Lung (tissue), 12 donors: ENCODE measurements around the gene GRIN2D. TPM values are rescaled to one million over a fixed set of nuclear protein-coding genes. Genes with fewer than 3 reads are reported as not detected.
A peak's percentile ranks its signal among the peaks of the same experiment; 100 is the strongest.

Experiments used
- ATAC-seq: fragments of 200-7000 bp; cut with Tn5 transposase; one replicate; pipeline ENCODE4 v1.9.1; 2020; ENCODE audit warnings: moderate number of reproducible peaks; ENCODE audit not compliant: insufficient read depth, low FRiP score
- DNase-seq, 3 donors: peaks; one replicate each; pipeline ENCODE4 v3.0.0-alpha.2; 2013 to 2017
- H3K27ac ChIP-seq, 2 donors: one replicate each; pipeline ENCODE4 v1.5.1; 2013; ENCODE audit warnings: mild to moderate bottlenecking in 2 of 2, moderate library complexity in 2 of 2, control low read depth in 1 of 2, inconsistent platforms in 1 of 2, low read depth in 1 of 2, low read length in 1 of 2
- H3K27me3 ChIP-seq, 3 donors: one replicate each; pipeline ENCODE4 v1.5.1; 2013; ENCODE audit warnings: low read length in 2 of 3; ENCODE audit not compliant: control insufficient read depth in 3 of 3, insufficient read depth in 3 of 3
- H3K36me3 ChIP-seq, 4 donors: one replicate each; pipeline ENCODE4 v1.5.1; 2013; ENCODE audit warnings: low read length in 4 of 4, mild to moderate bottlenecking in 1 of 4, moderate library complexity in 1 of 4; ENCODE audit not compliant: control insufficient read depth in 4 of 4, insufficient read depth in 4 of 4
- H3K4me1 ChIP-seq, 5 donors: one replicate each; pipeline ENCODE4 v1.5.1; 2013; ENCODE audit warnings: low read length in 5 of 5, mild to moderate bottlenecking in 2 of 5, moderate library complexity in 1 of 5; ENCODE audit not compliant: control insufficient read depth in 5 of 5, insufficient read depth in 5 of 5
- H3K4me3 ChIP-seq: one replicate; pipeline ENCODE4 v1.5.1; 2013; ENCODE audit warnings: mild to moderate bottlenecking, control low read depth, moderate library complexity
- H3K9ac ChIP-seq, 2 donors: one replicate each; pipeline ENCODE4 v1.5.1; 2013; ENCODE audit warnings: low read length in 2 of 2, control low read depth in 1 of 2; ENCODE audit not compliant: insufficient read depth in 1 of 2
- H3K9me3 ChIP-seq, 4 donors: one replicate each; pipeline ENCODE4 v1.5.1; 2013; ENCODE audit warnings: low read length in 3 of 4, mild to moderate bottlenecking in 1 of 4, moderate library complexity in 1 of 4; ENCODE audit not compliant: control insufficient read depth in 4 of 4, insufficient read depth in 3 of 4
- WGBS, 2 donors: extraction: QIAGEN DNeasy Blood & Tissue Kit; methylation state at CpG; one replicate each; pipeline ENCODE4 v1.1.7; 2013; 5-methylcytosine and 5-hydroxymethylcytosine counted together
- polyA plus RNA-seq, 2 donors: library from polyadenylated mRNA; stranded (reverse); fragments of 200-250 nt; gene quantifications; one replicate each; pipeline ENCODE4 v1.2.1, GENCODE V29; 2013
- total RNA-seq, 2 donors: library from RNA; depleted of rRNA in 1 of 2; stranded (reverse); fragments of >200 nt in 1 of 2; gene quantifications; one replicate each; pipeline ENCODE4 v1.2.1, GENCODE V29; 2014 to 2021
- TF ChIP-seq, protein P1 (sequence below): IDR thresholded peaks from 2 replicates; pipeline ENCODE4 v1.5.1; 2012; ENCODE audit warnings: mild to moderate bottlenecking; ENCODE audit errors: control extremely low read depth, extremely low read depth
- donor health status: control.
- donor health status: control.
- donor health status: Bipolar disorder and iron deficiency.
- donor health status: healthy.
- donor health status: DM: yes; HTN: yes; CAD: no.

The GRIN2D gene
- total and polyA plus RNA-seq, 4 donors = 0.26 to 1.0 (median 0.43) TPM

- WGBS, 2 donors = 14 to 25% methylated on average over 8 of the region's 8 CpGs
- no peaks in the 10 kb centered on the region for H3K36me3 ChIP-seq
- DNase-seq = peak in 2 of 3 donors; percentile 15 to 44
- H3K9me3 ChIP-seq = no peaks in the 10 kb centered on the region
- H3K4me1 ChIP-seq = no peaks in the 10 kb centered on the region
- TF ChIP-seq, protein P1, sequence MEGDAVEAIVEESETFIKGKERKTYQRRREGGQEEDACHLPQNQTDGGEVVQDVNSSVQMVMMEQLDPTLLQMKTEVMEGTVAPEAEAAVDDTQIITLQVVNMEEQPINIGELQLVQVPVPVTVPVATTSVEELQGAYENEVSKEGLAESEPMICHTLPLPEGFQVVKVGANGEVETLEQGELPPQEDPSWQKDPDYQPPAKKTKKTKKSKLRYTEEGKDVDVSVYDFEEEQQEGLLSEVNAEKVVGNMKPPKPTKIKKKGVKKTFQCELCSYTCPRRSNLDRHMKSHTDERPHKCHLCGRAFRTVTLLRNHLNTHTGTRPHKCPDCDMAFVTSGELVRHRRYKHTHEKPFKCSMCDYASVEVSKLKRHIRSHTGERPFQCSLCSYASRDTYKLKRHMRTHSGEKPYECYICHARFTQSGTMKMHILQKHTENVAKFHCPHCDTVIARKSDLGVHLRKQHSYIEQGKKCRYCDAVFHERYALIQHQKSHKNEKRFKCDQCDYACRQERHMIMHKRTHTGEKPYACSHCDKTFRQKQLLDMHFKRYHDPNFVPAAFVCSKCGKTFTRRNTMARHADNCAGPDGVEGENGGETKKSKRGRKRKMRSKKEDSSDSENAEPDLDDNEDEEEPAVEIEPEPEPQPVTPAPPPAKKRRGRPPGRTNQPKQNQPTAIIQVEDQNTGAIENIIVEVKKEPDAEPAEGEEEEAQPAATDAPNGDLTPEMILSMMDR = no peak
- no peak overlapping the region for H3K4me3 ChIP-seq
- H3K27me3 ChIP-seq = no peaks in the 10 kb centered on the region
- peak overlapping the region in 1 of 2 donors; percentile 6 for H3K27ac ChIP-seq
- ATAC-seq = peak; percentile 27
- H3K9ac ChIP-seq = no peak overlapping the region
Observed at GRCh38 chr19:48424694-48425219, 31.3 kb downstream of the GRIN2D start.

- H3K36me3 ChIP-seq = no peaks in the 10 kb centered on the region
- TF ChIP-seq, protein P1 = no peak
- H3K27ac ChIP-seq = no peak overlapping the region
- WGBS, 2 donors = 95 to 98% methylated on average over 1 of the region's 1 CpG
- H3K4me3 ChIP-seq = no peak overlapping the region
- DNase-seq (no peak), ATAC-seq (no peak)
- H3K27me3 ChIP-seq = no peaks in the 10 kb centered on the region
- no peak overlapping the region for H3K9ac ChIP-seq
- H3K9me3 ChIP-seq = peaks cover 0 to 2% (median 0%) of the 10 kb centered on the region in 4 donors
- no peaks in the 10 kb centered on the region for H3K4me1 ChIP-seq
Observed at GRCh38 chr19:48428670-48429069, 35.2 kb downstream of the GRIN2D start.

DNA sequence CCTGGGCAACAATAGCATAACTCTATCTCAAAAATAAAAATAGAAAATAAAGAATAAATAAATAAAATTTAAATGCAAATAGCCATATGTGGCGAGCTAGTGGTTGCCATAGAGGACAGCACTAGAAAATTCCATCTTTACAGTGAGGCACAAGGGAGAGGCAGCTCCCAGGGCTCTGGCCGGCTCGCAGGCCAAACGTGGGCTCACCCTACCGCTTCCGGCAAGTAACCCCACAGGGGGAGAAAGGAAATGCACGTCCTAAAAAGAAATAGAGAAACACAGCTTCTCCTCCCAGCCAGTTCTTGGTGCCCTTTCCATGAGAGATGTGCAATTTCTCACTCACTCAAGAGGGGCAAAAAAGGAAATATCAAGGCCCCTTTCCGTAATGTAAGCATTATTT is 39.9 kb downstream of the GRIN2D start:
- no peak overlapping the region for H3K4me3 ChIP-seq
- H3K9me3 ChIP-seq = peaks cover 0 to 2% (median 0%) of the 10 kb centered on the region in 4 donors
- H3K27ac ChIP-seq = no peak overlapping the region
- WGBS, 2 donors = 70 to 73% methylated on average over 8 of the region's 8 CpGs
- H3K27me3 ChIP-seq = no peaks in the 10 kb centered on the region
- no peak for ATAC-seq
- no peaks in the 10 kb centered on the region for H3K36me3 ChIP-seq
- DNase-seq = no peak
- TF ChIP-seq, protein P1 = no peak
- no peaks in the 10 kb centered on the region for H3K4me1 ChIP-seq
- H3K9ac ChIP-seq = no peak overlapping the region

DNA sequence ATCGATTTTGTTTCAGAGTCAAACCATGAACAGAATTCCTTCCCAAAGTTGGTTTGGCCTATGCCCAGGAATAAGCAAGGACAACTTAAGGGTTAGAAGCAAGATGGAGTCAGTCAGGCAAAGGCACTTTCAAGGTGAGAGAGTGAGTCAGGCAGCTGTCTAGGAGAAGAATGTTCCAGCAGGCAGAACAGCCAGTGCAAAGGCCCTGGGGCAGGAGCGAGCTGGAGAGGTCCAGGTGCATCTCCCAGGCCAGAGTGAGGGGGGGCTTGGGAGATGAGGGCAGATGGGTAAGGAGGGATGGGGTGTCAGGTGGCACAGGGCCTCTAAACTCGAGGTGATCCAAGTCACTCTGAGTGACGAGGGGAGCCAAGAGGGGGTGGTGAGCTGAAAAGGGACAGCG is 43.1 kb downstream of the GRIN2D start:
- no peak overlapping the region for H3K27ac ChIP-seq
- 86 to 91% methylated on average over 5 of the region's 5 CpGs for WGBS, 2 donors

More for the DNA sequence above, 43.1 kb downstream of the GRIN2D start:
- no peaks in the 10 kb centered on the region for H3K36me3 ChIP-seq
- no peak overlapping the region for H3K9ac ChIP-seq
- peaks cover 0 to 4% (median 4%) of the 10 kb centered on the region in 3 donors for H3K27me3 ChIP-seq
- ATAC-seq (no peak), DNase-seq (no peak)
- H3K9me3 ChIP-seq = no peaks in the 10 kb centered on the region
- H3K4me3 ChIP-seq = no peak overlapping the region
- H3K4me1 ChIP-seq = no peaks in the 10 kb centered on the region
- TF ChIP-seq, protein P1 = no peak
